ENCODE data around the gene CCDC192.

DNA sequence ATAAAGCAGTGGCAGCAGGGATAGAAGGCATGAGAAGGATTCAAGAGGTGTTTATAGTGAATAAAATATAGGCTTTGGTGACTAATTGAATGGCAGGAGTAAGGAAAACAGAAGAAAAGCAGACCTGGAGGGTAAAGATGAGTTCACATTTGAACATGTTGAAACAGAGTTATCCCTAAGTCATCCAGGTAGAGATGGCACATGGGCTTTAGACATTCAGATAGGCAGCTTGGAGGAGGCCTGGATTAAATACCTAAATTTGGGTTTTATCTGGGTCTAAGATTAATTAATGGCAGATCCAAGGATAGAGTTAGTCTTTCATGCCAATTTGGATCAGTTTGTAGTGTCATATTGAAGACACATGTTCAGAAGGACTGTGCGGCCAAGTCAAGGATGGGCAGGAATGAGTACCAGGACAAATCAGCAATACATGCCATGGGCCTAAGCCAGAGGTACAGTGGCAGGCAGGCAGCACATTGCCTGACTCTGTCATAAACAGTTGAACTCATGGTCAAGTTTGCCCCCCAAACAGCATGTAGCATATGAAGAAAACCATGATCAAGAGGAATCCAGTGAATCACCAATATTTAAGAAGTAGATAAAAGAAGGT is 264.9 kb downstream of the CCDC192 start:
- TF ChIP-seq YY1 (IDR thresholded peaks at IDR 0.05; ENCODE audit: insufficient read depth, insufficient read length): no peak
- no peak for TF ChIP-seq ZNF274 (IDR thresholded peaks at IDR 0.05; ENCODE audit: low read depth, low read length)

Measured in NT2/D1 (cell line).